ENCODE data around the gene INPP4A.

Gene INPP4A

GRCh38 chr2:98547092-98547790 lies 102.6 kb downstream of the INPP4A start:
- no peak for DNase-seq

GRCh38 chr2:98548920-98549818 lies 104.5 kb downstream of the INPP4A start:
- DNase-seq, result no peak

- no peak for DNase-seq
These were observed 105.5 kb downstream of the INPP4A start for GRCh38 chr2:98550165-98550564.

GRCh38 chr2:98551316-98551715 lies 106.7 kb downstream of the INPP4A start:
- no peak for DNase-seq

GRCh38 chr2:98552499-98553179 lies 108.0 kb downstream of the INPP4A start:
- DNase-seq, result no peak

GRCh38 chr2:98554116-98554861 lies 109.6 kb downstream of the INPP4A start:
- DNase-seq, result no peak

- DNase-seq, result no peak
These were observed 111.0 kb downstream of the INPP4A start for GRCh38 chr2:98555696-98556095.

GRCh38 chr2:98556344-98557033 lies 111.8 kb downstream of the INPP4A start:
- DNase-seq, result no peak

- no peak for DNase-seq
These were observed 114.3 kb downstream of the INPP4A start for GRCh38 chr2:98558852-98559530.

GRCh38 chr2:98559581-98559980 lies 114.9 kb downstream of the INPP4A start:
- DNase-seq, result no peak

- DNase-seq, result no peak
These were observed 115.7 kb downstream of the INPP4A start for GRCh38 chr2:98560256-98560771.

GRCh38 chr2:98561018-98561417 lies 116.4 kb downstream of the INPP4A start:
- DNase-seq, result no peak

GRCh38 chr2:98561902-98562695 lies 117.4 kb downstream of the INPP4A start:
- no peak for DNase-seq

GRCh38 chr2:98563394-98563793 lies 118.7 kb downstream of the INPP4A start:
- no peak for DNase-seq

GRCh38 chr2:98564541-98565132 lies 120.0 kb downstream of the INPP4A start:
- DNase-seq, result no peak

- DNase-seq, result no peak
These were observed 120.7 kb downstream of the INPP4A start for GRCh38 chr2:98565286-98565860.

- no peak for DNase-seq
These were observed 121.3 kb downstream of the INPP4A start for GRCh38 chr2:98565941-98566340.

- no peak for DNase-seq
These were observed 123.7 kb downstream of the INPP4A start for GRCh38 chr2:98568161-98568956.
